ENCODE data around the gene ABLIM2.

Gene ABLIM2

GRCh38 chr4:8009710-8010511, 148.7 kb downstream of the ABLIM2 start:
- Histone ChIP-seq H3K9me3 (ENCODE audit: insufficient read depth, low read length) (no peaks in the 10 kb centered on the region), H4K20me1 (ENCODE audit: low read depth, low read length) (no peaks in the 10 kb centered on the region), H2AFZ (ENCODE audit: low read depth, low read length, severe bottlenecking) (no peak overlapping the region), H3K4me3 (ENCODE audit: insufficient read depth, low read length, poor library complexity, severe bottlenecking) (no peak overlapping the region), H3K36me3 (ENCODE audit: low read length) (no peaks in the 10 kb centered on the region), H3K9me2 (replicated peaks; ENCODE audit: insufficient read depth, low read length) (no peaks in the 10 kb centered on the region), H3K9ac (ENCODE audit: low read length) (no peak overlapping the region), H3K79me2 (ENCODE audit: insufficient read depth, low read length) (no peaks in the 10 kb centered on the region), H3K4me2 (ENCODE audit: low read depth, low read length, poor library complexity, severe bottlenecking) (no peak overlapping the region), H3K27ac (ENCODE audit: low read depth, low read length) (no peak overlapping the region), H3F3A (ENCODE audit: insufficient read depth) (no peaks in the 10 kb centered on the region), H3K27me3 (ENCODE audit: low read length) (no peaks in the 10 kb centered on the region)
- TF ChIP-seq EZH2phosphoT487 (conservative IDR thresholded peaks at IDR 0.05; ENCODE audit: low read length) (no peak), CTCF (IDR thresholded peaks at IDR 0.05; ENCODE audit: insufficient read depth, low read length, poor library complexity, severe bottlenecking) (no peak)

GRCh38 chr4:8009097-8009496, 149.5 kb downstream of the ABLIM2 start:
- Histone ChIP-seq H3F3A (ENCODE audit: insufficient read depth) (no peaks in the 10 kb centered on the region), H3K4me2 (ENCODE audit: low read depth, low read length, poor library complexity, severe bottlenecking) (no peak overlapping the region), H3K9me3 (ENCODE audit: insufficient read depth, low read length) (no peaks in the 10 kb centered on the region), H3K9ac (ENCODE audit: low read length) (no peak overlapping the region), H3K27me3 (ENCODE audit: low read length) (no peaks in the 10 kb centered on the region), H3K4me3 (ENCODE audit: insufficient read depth, low read length, poor library complexity, severe bottlenecking) (no peak overlapping the region), H3K36me3 (ENCODE audit: low read length) (no peaks in the 10 kb centered on the region), H3K27ac (ENCODE audit: low read depth, low read length) (no peak overlapping the region), H3K79me2 (ENCODE audit: insufficient read depth, low read length) (no peaks in the 10 kb centered on the region), H3K9me2 (replicated peaks; ENCODE audit: insufficient read depth, low read length) (no peaks in the 10 kb centered on the region), H4K20me1 (ENCODE audit: low read depth, low read length) (no peaks in the 10 kb centered on the region), H2AFZ (ENCODE audit: low read depth, low read length, severe bottlenecking) (no peak overlapping the region)
- TF ChIP-seq CTCF (IDR thresholded peaks at IDR 0.05; ENCODE audit: insufficient read depth, low read length, poor library complexity, severe bottlenecking) (no peak), EZH2phosphoT487 (conservative IDR thresholded peaks at IDR 0.05; ENCODE audit: low read length) (no peak)

- H3K27me3 ChIP-seq (ENCODE audit: low read length) = no peaks in the 10 kb centered on the region
- TF ChIP-seq CTCF (IDR thresholded peaks at IDR 0.05; ENCODE audit: insufficient read depth, low read length, poor library complexity, severe bottlenecking) (no peak), EZH2phosphoT487 (conservative IDR thresholded peaks at IDR 0.05; ENCODE audit: low read length) (no peak)
- no peaks in the 10 kb centered on the region for H4K20me1 ChIP-seq (ENCODE audit: low read depth, low read length)
- H3K36me3 ChIP-seq (ENCODE audit: low read length) = no peaks in the 10 kb centered on the region
- no peaks in the 10 kb centered on the region for H3K79me2 ChIP-seq (ENCODE audit: insufficient read depth, low read length)
- no peaks in the 10 kb centered on the region for H3K9me2 ChIP-seq (replicated peaks; ENCODE audit: insufficient read depth, low read length)
- no peak overlapping the region for H3K4me3 ChIP-seq (ENCODE audit: insufficient read depth, low read length, poor library complexity, severe bottlenecking)
- no peak overlapping the region for H3K4me2 ChIP-seq (ENCODE audit: low read depth, low read length, poor library complexity, severe bottlenecking)
- no peak overlapping the region for H3K27ac ChIP-seq (ENCODE audit: low read depth, low read length)
- H3K9me3 ChIP-seq (ENCODE audit: insufficient read depth, low read length) = no peaks in the 10 kb centered on the region
- no peaks in the 10 kb centered on the region for H3F3A ChIP-seq (ENCODE audit: insufficient read depth)
- no peak overlapping the region for H3K9ac ChIP-seq (ENCODE audit: low read length)
- no peak overlapping the region for H2AFZ ChIP-seq (ENCODE audit: low read depth, low read length, severe bottlenecking)
Measured at GRCh38 chr4:8008391-8008790, 150.2 kb downstream of the ABLIM2 start.
